SU-DHL-6 (cell line): ENCODE results near the gene SCYGR8.
"Not testable (repeated sequence)": the region's sequence is repeated elsewhere in the genome, so short reads cannot be mapped to it uniquely, and the experiment has no call there.

Source experiments
- H2AFZ ChIP-seq: fragments of 200-600 bp; sonication (generic); 2 replicates; pipeline ENCODE4 v1.6.1; 2014; ENCODE audit warnings: low read depth, mild to moderate bottlenecking, moderate library complexity, mixed read lengths, antibody characterized with exemption, low read length; ENCODE audit not compliant: severe bottlenecking
- H3F3A ChIP-seq: fragments of 200-600 bp; shearing (Covaris generic); 2 replicates; pipeline ENCODE4 v1.6.0; 2016; ENCODE audit warnings: antibody characterized with exemption, mild to moderate bottlenecking; ENCODE audit not compliant: insufficient read depth
- H3K27ac ChIP-seq: fragments of 200-600 bp; sonication (generic); 2 replicates; pipeline ENCODE4 v1.5.1; 2016; ENCODE audit warnings: low read depth, mild to moderate bottlenecking, low read length, moderate library complexity, mixed read lengths
- H3K27me3 ChIP-seq: fragments of 200-600 bp; sonication (generic), shearing (Covaris generic); 2 replicates; pipeline ENCODE4 v1.6.0; 2014; ENCODE audit warnings: mild to moderate bottlenecking, low read length
- H3K36me3 ChIP-seq: fragments of 200-600 bp; sonication (generic); 2 replicates; pipeline ENCODE4 v1.6.1; 2014; ENCODE audit warnings: mild to moderate bottlenecking, low read length, mixed read lengths
- H3K4me2 ChIP-seq: fragments of 300-600, 200-600 bp; shearing (Covaris generic), sonication (generic); 2 replicates; pipeline ENCODE4 v1.6.0; 2014; ENCODE audit warnings: low read length, low read depth, mild to moderate bottlenecking; ENCODE audit not compliant: poor library complexity, severe bottlenecking
- H3K4me3 ChIP-seq: fragments of 200-600 bp; sonication (generic); 2 replicates; pipeline ENCODE4 v1.5.1; 2014; ENCODE audit warnings: antibody characterized with exemption, low read length, mild to moderate bottlenecking, mixed read lengths; ENCODE audit not compliant: insufficient read depth, poor library complexity, severe bottlenecking
- H3K79me2 ChIP-seq: fragments of 200-600 bp; sonication (generic); 2 replicates; pipeline ENCODE4 v1.6.1; 2014; ENCODE audit warnings: mild to moderate bottlenecking, low read length, moderate library complexity; ENCODE audit not compliant: insufficient read depth
- H3K9ac ChIP-seq: fragments of 200-600 bp; sonication (generic); 2 replicates; pipeline ENCODE4 v1.7.0; 2014; ENCODE audit warnings: mild to moderate bottlenecking, low read length
- H3K9me2 ChIP-seq: fragments of 200-600 bp; sonication (generic); replicated peaks from 2 replicates; pipeline ENCODE4 v1.6.1; 2014; ENCODE audit warnings: low read length; ENCODE audit not compliant: insufficient read depth
- H3K9me3 ChIP-seq: fragments of 200-600 bp; sonication (generic); 2 replicates; pipeline ENCODE4 v1.6.1; 2014; ENCODE audit warnings: low read length, mixed read lengths; ENCODE audit not compliant: insufficient read depth
- H4K20me1 ChIP-seq: fragments of 200-600 bp; sonication (generic); 2 replicates; pipeline ENCODE4 v1.6.1; 2014; ENCODE audit warnings: low read depth, mild to moderate bottlenecking, antibody characterized with exemption, low read length, moderate library complexity, mixed read lengths
- EZH2phosphoT487 ChIP-seq: fragments of 200-600 bp; sonication (generic), shearing (Covaris generic); conservative IDR thresholded peaks from 2 replicates; pipeline ENCODE4 v1.6.1; 2018; ENCODE audit warnings: mild to moderate bottlenecking, antibody characterized with exemption, low read length, moderate library complexity, mixed read lengths
- TF ChIP-seq, protein P1 (sequence below): fragments of 200-600 bp; sonication (generic); IDR thresholded peaks from one replicate; pipeline ENCODE4 v1.5.1; 2017; ENCODE audit warnings: antibody characterized with exemption, mild to moderate bottlenecking, low read length, moderate library complexity; ENCODE audit not compliant: insufficient read depth, poor library complexity, severe bottlenecking

SCYGR8 gene

DNA sequence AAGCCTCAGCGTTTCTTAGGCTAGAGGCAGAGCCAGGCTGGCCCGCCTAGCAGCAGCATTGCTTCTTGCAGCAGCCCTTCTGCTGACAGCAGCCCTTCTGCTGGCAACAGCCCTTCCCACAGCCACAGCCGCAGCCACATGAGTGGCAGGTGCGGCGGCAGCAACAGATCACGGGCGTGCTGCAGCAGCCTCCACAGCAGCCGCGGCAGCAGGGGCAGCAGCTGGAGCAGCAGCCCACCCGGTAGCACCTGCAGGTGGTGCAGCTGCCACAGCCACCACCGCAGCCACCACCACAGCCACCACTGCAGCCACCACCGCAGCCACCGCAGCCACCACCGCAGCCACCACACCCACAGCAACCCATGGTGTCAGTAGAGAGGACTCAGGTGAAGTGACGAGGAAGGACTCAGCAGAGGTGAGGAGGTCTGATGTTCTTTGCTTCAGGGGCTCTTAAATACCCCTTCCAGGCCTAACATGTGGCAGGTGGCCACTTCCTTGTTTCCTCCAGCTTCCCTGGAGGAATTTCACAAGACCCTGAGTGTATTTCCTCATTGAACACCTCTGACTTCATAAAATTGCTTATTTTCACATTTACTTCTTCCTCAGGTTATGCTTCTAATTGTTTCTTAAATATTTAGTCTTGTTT is 21.2 kb upstream of the SCYGR8 start, which contains the start of gene SCYGR6:
SCYGR6 (minus strand) TSS at position 364 of the 646 bp plus-strand sequence; CDS start at position 364, 0 bp downstream.
- H3K27me3 ChIP-seq, result no peaks in the 10 kb centered on the region
- H4K20me1 ChIP-seq, result no peaks in the 10 kb centered on the region
- H3K9ac ChIP-seq, result no peak within 1 kb of the TSS
- no peak within 1 kb of the TSS for H3K4me2 ChIP-seq
- no peak within 1 kb of the TSS for H3K27ac ChIP-seq
- H3K79me2 ChIP-seq, result no peaks in the 10 kb centered on the region
- no peaks in the 10 kb centered on the region for H3F3A ChIP-seq
- no peaks in the 10 kb centered on the region for H3K9me2 ChIP-seq
- no peaks in the 10 kb centered on the region for H3K9me3 ChIP-seq
- H3K4me3 ChIP-seq, result no peak within 1 kb of the TSS
- TF ChIP-seq, protein P1, sequence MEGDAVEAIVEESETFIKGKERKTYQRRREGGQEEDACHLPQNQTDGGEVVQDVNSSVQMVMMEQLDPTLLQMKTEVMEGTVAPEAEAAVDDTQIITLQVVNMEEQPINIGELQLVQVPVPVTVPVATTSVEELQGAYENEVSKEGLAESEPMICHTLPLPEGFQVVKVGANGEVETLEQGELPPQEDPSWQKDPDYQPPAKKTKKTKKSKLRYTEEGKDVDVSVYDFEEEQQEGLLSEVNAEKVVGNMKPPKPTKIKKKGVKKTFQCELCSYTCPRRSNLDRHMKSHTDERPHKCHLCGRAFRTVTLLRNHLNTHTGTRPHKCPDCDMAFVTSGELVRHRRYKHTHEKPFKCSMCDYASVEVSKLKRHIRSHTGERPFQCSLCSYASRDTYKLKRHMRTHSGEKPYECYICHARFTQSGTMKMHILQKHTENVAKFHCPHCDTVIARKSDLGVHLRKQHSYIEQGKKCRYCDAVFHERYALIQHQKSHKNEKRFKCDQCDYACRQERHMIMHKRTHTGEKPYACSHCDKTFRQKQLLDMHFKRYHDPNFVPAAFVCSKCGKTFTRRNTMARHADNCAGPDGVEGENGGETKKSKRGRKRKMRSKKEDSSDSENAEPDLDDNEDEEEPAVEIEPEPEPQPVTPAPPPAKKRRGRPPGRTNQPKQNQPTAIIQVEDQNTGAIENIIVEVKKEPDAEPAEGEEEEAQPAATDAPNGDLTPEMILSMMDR, result no peak
- TF ChIP-seq EZH2phosphoT487, result no peak
- H2AFZ ChIP-seq, result no peak within 1 kb of the TSS
- no peaks in the 10 kb centered on the region for H3K36me3 ChIP-seq

DNA sequence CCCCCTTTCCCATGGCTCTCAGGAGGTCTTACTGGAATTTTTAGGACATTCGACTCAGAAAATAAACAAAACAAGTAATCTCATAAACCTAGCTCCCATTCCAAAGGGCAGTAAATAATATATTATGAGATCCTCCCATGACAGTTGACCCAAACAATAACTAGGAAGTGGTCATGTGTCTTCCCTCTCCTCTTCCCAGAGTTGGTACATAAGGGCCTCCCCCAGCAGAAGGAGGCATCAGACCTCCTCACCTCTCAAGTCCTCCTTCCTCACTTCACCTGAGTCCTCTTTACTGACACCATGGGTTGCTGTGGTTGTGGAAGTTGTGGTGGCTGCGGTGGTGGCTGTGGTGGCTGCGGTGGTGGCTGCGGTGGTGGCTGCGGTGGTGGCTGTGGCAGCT is 17.7 kb upstream of the SCYGR8 start, which contains the start of gene SCYGR7:
SCYGR7 (plus strand) TSS at position 301 of the 400 bp plus-strand sequence; CDS start at position 301, 0 bp downstream.
- Histone ChIP-seq H3K79me2 (no peaks in the 10 kb centered on the region), H3K9me2 (no peaks in the 10 kb centered on the region), H3K36me3 (no peaks in the 10 kb centered on the region), H2AFZ (no peak within 1 kb of the TSS), H3F3A (no peaks in the 10 kb centered on the region), H3K27me3 (no peaks in the 10 kb centered on the region), H3K9ac (no peak within 1 kb of the TSS), H3K4me2 (no peak within 1 kb of the TSS), H3K9me3 (no peaks in the 10 kb centered on the region), H4K20me1 (no peaks in the 10 kb centered on the region), H3K27ac (no peak within 1 kb of the TSS), H3K4me3 (no peak within 1 kb of the TSS)
- TF ChIP-seq, protein P1, result no peak
- TF ChIP-seq EZH2phosphoT487, result no peak

DNA sequence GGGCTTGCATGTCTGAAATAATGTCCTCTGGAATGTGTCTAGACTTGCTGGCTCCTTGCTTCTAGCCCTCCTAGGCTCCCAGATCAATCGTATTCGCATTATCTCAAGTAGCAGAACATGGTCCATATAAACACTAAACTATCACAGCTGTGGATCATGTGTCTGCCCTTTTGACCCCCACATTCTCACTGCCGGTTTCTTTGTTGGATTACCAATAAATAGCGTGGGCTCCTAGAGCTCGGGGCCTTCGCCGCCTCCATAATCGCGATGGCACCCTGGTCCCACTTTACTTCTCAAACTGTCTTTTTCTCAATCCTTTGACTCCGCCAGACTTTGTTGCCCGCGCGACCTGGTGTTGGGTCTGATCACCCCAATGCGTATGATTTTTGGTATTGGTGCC is 6.3 kb upstream of the SCYGR8 start:
- H3K4me2 ChIP-seq, result no peak overlapping the region
- no peak overlapping the region for H3K9ac ChIP-seq
- H3K79me2 ChIP-seq, result no peaks in the 10 kb centered on the region
- no peaks in the 10 kb centered on the region for H3K36me3 ChIP-seq
- no peak overlapping the region for H2AFZ ChIP-seq
- TF ChIP-seq, protein P1, result no peak
- no peak for TF ChIP-seq EZH2phosphoT487
- no peaks in the 10 kb centered on the region for H3K27me3 ChIP-seq
- H3F3A ChIP-seq, result no peaks in the 10 kb centered on the region
- H4K20me1 ChIP-seq, result no peaks in the 10 kb centered on the region
- H3K4me3 ChIP-seq, result no peak overlapping the region
- no peaks in the 10 kb centered on the region for H3K9me3 ChIP-seq
- H3K27ac ChIP-seq, result no peak overlapping the region
- no peaks in the 10 kb centered on the region for H3K9me2 ChIP-seq

DNA sequence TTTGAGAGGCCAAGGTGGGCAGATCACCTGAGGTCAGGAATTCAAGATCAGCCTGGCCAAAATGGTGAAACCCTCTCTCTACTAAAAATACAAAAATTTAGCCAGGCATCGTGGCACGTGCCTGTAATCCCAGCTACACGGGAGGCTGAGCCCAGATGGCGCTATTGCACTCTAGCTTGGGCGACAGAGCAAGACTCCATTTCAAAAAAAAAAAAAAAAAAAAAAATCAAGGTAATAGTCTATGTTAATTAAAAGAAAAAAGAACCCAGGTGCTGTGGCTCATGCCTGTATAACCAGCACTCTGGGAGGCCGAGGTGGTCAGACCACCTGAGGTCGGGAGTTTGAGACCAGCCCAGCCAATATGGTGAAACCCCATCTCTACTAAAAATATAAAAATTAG is 5.0 kb upstream of the SCYGR8 start:
- H3K9me2 ChIP-seq, H3K4me3 ChIP-seq, H3K9ac ChIP-seq, H3K79me2 ChIP-seq, H3K27me3 ChIP-seq, H3K9me3 ChIP-seq, H4K20me1 ChIP-seq, H3K4me2 ChIP-seq, H3K36me3 ChIP-seq, H2AFZ ChIP-seq, H3K27ac ChIP-seq, H3F3A ChIP-seq: not testable (repeated sequence)
